HG03039 (cell line): ENCODE results near the gene RNF26.
A peak's percentile ranks its signal among the peaks of the same experiment; 100 is the strongest.
"Not testable (repeated sequence)": the region's sequence is repeated elsewhere in the genome, so short reads cannot be mapped to it uniquely, and the experiment has no call there.

ENCODE experiments used
- ATAC-seq: cut with Tn5 transposase; IDR thresholded peaks from one replicate; pipeline ENCODE4 v1.9.1; 2021; ENCODE audit warnings: mild to moderate bottlenecking, moderate library complexity; ENCODE audit not compliant: unreplicated experiment

RNF26 gene

GRCh38 chr11:119381181-119381988 lies 47.1 kb downstream of the RNF26 start, which contains the start of gene USP2:
TSS of gene USP2 (minus strand) at chr11:119381690. CDS start at chr11:119373480, 8,210 bp downstream.
- ATAC-seq: peak; percentile 97

DNA sequence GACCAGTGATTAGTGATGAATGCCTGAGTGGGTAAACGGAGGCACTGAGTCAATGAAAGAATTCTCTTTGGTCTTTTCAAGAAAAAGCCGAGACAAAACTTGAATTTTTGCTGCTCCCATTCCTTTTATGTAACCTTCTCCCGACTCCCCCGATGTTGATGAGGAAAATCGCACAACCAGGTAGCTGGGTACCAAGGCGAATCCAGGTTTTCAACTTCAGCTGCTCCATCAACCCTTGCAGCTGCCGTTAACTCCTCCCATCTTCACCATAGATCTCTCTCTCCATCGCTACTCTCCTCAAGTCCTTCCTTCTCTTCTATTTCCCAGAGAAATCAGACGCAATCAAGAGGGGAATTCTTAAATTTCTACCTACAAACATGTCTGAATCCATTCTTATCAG lies 47.8 kb downstream of the RNF26 start:
- no peak for ATAC-seq

DNA sequence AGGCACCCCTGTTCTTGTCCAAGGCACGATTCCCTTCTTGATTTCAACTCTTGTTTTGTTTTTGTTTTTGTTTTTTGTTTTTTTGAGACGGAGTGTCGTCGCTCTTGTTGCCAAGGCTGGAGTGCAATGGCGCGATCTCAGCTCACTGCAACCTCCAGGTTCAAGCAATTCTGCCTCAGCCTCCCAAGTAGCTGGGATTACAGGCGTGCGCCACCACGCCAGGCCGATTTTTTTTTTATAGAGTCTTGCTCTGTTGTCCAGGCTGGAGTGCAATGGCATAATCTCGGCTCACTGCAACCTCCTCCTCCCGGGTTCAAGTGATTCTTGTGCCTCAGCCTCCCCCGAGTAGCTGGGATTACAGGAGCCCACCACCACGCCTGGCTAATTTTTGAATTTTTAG lies 48.2 kb downstream of the RNF26 start:
- not testable (repeated sequence) for ATAC-seq

DNA sequence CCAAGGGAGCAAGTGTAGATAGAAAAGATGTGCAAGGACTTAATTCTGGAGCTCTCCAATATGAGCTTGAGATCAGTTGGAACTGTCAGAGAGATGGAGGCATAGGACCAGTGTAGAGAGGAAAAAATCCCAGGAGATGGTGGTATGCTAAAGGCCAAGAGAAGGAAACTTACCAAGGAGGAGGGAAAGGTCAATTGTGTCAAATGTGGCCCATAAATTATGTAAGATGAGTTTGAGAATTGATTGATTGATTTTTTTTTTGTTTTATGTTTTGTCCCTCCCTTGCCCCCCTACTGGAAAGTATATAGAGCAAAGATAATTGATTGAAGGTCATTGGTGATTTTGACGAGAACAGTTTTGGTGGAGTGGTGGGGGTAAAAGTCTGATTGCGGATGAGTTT lies 50.0 kb downstream of the RNF26 start:
- no peak for ATAC-seq
